DMS 273 (cell line): ENCODE data around the gene ATRN.

ENCODE experiments used
- DNase-seq: peaks from one replicate; lab custom pipeline; 2025; ENCODE audit not compliant: unreplicated experiment; lab: John Stamatoyannopoulos, UW

The ATRN gene

GRCh38 chr20:3621111-3621510 lies 150.3 kb downstream of the ATRN start:
- DNase-seq: no peak

- no peak for DNase-seq
These were observed 151.6 kb downstream of the ATRN start for GRCh38 chr20:3622406-3622805.

- no peak for DNase-seq
These were observed 156.7 kb downstream of the ATRN start for GRCh38 chr20:3627476-3627875.

GRCh38 chr20:3628502-3629314 lies 157.9 kb downstream of the ATRN start:
- no peak for DNase-seq

GRCh38 chr20:3629893-3630292 lies 159.1 kb downstream of the ATRN start:
- no peak for DNase-seq

GRCh38 chr20:3630429-3630828 lies 159.6 kb downstream of the ATRN start:
- no peak for DNase-seq

- no peak for DNase-seq
These were observed 160.7 kb downstream of the ATRN start for GRCh38 chr20:3631534-3631933.

GRCh38 chr20:3632311-3633004 lies 161.6 kb downstream of the ATRN start:
- DNase-seq: no peak

- no peak for DNase-seq
These were observed 163.2 kb downstream of the ATRN start for GRCh38 chr20:3633913-3634478.

- DNase-seq: no peak
These were observed 164.5 kb downstream of the ATRN start for GRCh38 chr20:3635346-3635745.

- DNase-seq: no peak
These were observed 169.4 kb downstream of the ATRN start for GRCh38 chr20:3640259-3640658.

GRCh38 chr20:3645309-3646066 lies 174.7 kb downstream of the ATRN start:
- no peak for DNase-seq

- DNase-seq: no peak
These were observed 175.2 kb downstream of the ATRN start for GRCh38 chr20:3646067-3646440.

- DNase-seq: no peak
These were observed 175.8 kb downstream of the ATRN start for GRCh38 chr20:3646651-3647050.

- DNase-seq: no peak
These were observed 176.7 kb downstream of the ATRN start for GRCh38 chr20:3647473-3647872.

- DNase-seq: no peak
These were observed 178.1 kb downstream of the ATRN start for GRCh38 chr20:3648951-3649350.

GRCh38 chr20:3651204-3651962 lies 180.6 kb downstream of the ATRN start:
- no peak for DNase-seq

GRCh38 chr20:3652221-3652620 lies 181.4 kb downstream of the ATRN start:
- peak; percentile 54 for DNase-seq

- DNase-seq: no peak
These were observed 182.1 kb downstream of the ATRN start for GRCh38 chr20:3652676-3653596.

GRCh38 chr20:3653921-3654320 lies 183.1 kb downstream of the ATRN start:
- DNase-seq: no peak
